ENCODE data around the gene SERPINA3.

The SERPINA3 gene

GRCh38 chr14:94614802-94615201, 2.6 kb downstream of the SERPINA3 start:
- no peak for DNase-seq

GRCh38 chr14:94615254-94615653, 3.1 kb downstream of the SERPINA3 start:
- no peak for DNase-seq

- no peak for DNase-seq
Measured at GRCh38 chr14:94615823-94616570, 3.8 kb downstream of the SERPINA3 start.

GRCh38 chr14:94617366-94617941, 5.3 kb downstream of the SERPINA3 start:
- DNase-seq, result no peak

- DNase-seq, result no peak
Measured at GRCh38 chr14:94617988-94618822, 6.0 kb downstream of the SERPINA3 start.

- no peak for DNase-seq
Measured at GRCh38 chr14:94619297-94619696, 7.1 kb downstream of the SERPINA3 start.

- DNase-seq, result no peak
Measured at GRCh38 chr14:94620597-94620996, 8.4 kb downstream of the SERPINA3 start.

GRCh38 chr14:94621358-94622134, 9.4 kb downstream of the SERPINA3 start:
- DNase-seq, result no peak

GRCh38 chr14:94622653-94623421, 10.6 kb downstream of the SERPINA3 start:
- DNase-seq, result no peak

GRCh38 chr14:94623422-94623809, 11.2 kb downstream of the SERPINA3 start:
- DNase-seq, result no peak

GRCh38 chr14:94623856-94624499, 11.8 kb downstream of the SERPINA3 start:
- no peak for DNase-seq

- no peak for DNase-seq
Measured at GRCh38 chr14:94624537-94625352, 12.6 kb downstream of the SERPINA3 start.

- DNase-seq, result no peak
Measured at GRCh38 chr14:94625353-94625635, 13.1 kb downstream of the SERPINA3 start.

- no peak for DNase-seq
Measured at GRCh38 chr14:94628578-94628977, 16.4 kb downstream of the SERPINA3 start.

- no peak for DNase-seq
Measured at GRCh38 chr14:94630396-94630795, 18.2 kb downstream of the SERPINA3 start.

GRCh38 chr14:94631050-94631449, 18.9 kb downstream of the SERPINA3 start:
- no peak for DNase-seq

GRCh38 chr14:94631536-94632304, 19.5 kb downstream of the SERPINA3 start:
- DNase-seq, result no peak

GRCh38 chr14:94632305-94632590, 20.1 kb downstream of the SERPINA3 start:
- no peak for DNase-seq

GRCh38 chr14:94633121-94633520, 20.9 kb downstream of the SERPINA3 start:
- no peak for DNase-seq

- DNase-seq, result no peak
Measured at GRCh38 chr14:94635154-94635553, 23.0 kb downstream of the SERPINA3 start.
